ENCODE measurements around the gene SRMS. TPM values are rescaled to one million over a fixed set of nuclear protein-coding genes. Genes with fewer than 3 reads are reported as not detected.

SRMS gene
- total RNA-seq, 1 experiment from 2014 or later, result 3.2 TPM

- no peak overlapping the region for H3K4me3 ChIP-seq (replicated peaks in 1 of 2; ENCODE audit: low read depth in 1 of 2, low read length in 2 of 2)
- intact Hi-C loops (cut with micrococcal nuclease), result loop anchor here (5.0 kb wide), 1 partner anchor 115 kb away; the partner anchor contains the start of gene TNFRSF6B
- TF ChIP-seq POLR2A (IDR thresholded peaks at IDR 0.05; ENCODE audit: borderline replicate concordance, extremely low read depth, insufficient read depth, insufficient read length), result no peak
- no peak for TF ChIP-seq EZH2phosphoT487 (IDR thresholded peaks at IDR 0.05; ENCODE audit: borderline replicate concordance)
- no peak for TF ChIP-seq ZFX (IDR thresholded peaks at IDR 0.05)
- no peak for TF ChIP-seq SRF (IDR thresholded peaks at IDR 0.05; ENCODE audit: low read depth)
- TF ChIP-seq JUND (IDR thresholded peaks at IDR 0.05), result no peak
- TF ChIP-seq CEBPB (IDR thresholded peaks at IDR 0.05; ENCODE audit: low read depth), result no peak
- no peak for TF ChIP-seq YY1 (IDR thresholded peaks at IDR 0.05; ENCODE audit: extremely low read depth, insufficient replicate concordance, low read depth, low read length)
- no peak for TF ChIP-seq POLR2AphosphoS5 (IDR thresholded peaks at IDR 0.05; ENCODE audit: low read depth, low read length)
- no peak for TF ChIP-seq ZBTB33 (IDR thresholded peaks at IDR 0.05; ENCODE audit: extremely low read depth, insufficient replicate concordance, low read length)
- no peak for TF ChIP-seq FOSL1 (IDR thresholded peaks at IDR 0.05; ENCODE audit: low read depth)
- no peak for TF ChIP-seq SP1 (IDR thresholded peaks at IDR 0.05; ENCODE audit: low read depth)
- TF ChIP-seq EGR1 (IDR thresholded peaks at IDR 0.05; ENCODE audit: low read depth), result no peak
- no peak for TF ChIP-seq SIN3A (IDR thresholded peaks at IDR 0.05; ENCODE audit: low read depth)
- no peak for TF ChIP-seq REST (IDR thresholded peaks at IDR 0.05; ENCODE audit: low read depth)
- no peak for TF ChIP-seq ZNF274 (IDR thresholded peaks at IDR 0.05; ENCODE audit: low read depth, low read length)
- TF ChIP-seq ELF1 (IDR thresholded peaks at IDR 0.05; ENCODE audit: borderline replicate concordance, low read depth), result no peak
- no peak for TF ChIP-seq ATF3 (IDR thresholded peaks at IDR 0.05)
- no peak for TF ChIP-seq RAD21 (IDR thresholded peaks at IDR 0.05; ENCODE audit: low read depth)
- no peak overlapping the region for H2AFZ ChIP-seq (ENCODE audit: low read depth, low read length, poor library complexity, severe bottlenecking)
- ChIA-PET CTCF (interaction anchor here (1.4 kb wide), 1 partner anchor 9 kb away, joined by 3 read pairs; no protein-coding TSS in a partner anchor), RAD21 (ENCODE audit: low non-redundant PET in 1 of 2, low total read pairs in 2 of 2, uncharacterized antibody in 2 of 2, unreplicated experiment in 2 of 2) (no interaction called here), POLR2A (interaction anchor here (0.6 to 0.7 kb wide), 2 partner anchors 8 to 44 kb away, joined by 3 read pairs; partner anchors contain the start of gene HELZ2)
- ATAC-seq (no peak), DNase-seq (ENCODE audit: low read depth, low spot score) (no peak)
- no peaks in the 10 kb centered on the region for H3K9me2 ChIP-seq (ENCODE audit: insufficient read depth)
- BruUV-seq (replicated peaks), result no TSS peak
- H3K9ac ChIP-seq (ENCODE audit: low read length), result no peak overlapping the region
- no peak overlapping the region for H3K27ac ChIP-seq (ENCODE audit: low read depth, low read length)
- no peaks in the 10 kb centered on the region for H3K36me3 ChIP-seq (ENCODE audit: control insufficient read depth in 1 of 2, insufficient read depth in 2 of 2, low read length in 2 of 2)
- H3K4me2 ChIP-seq (ENCODE audit: low read length), result no peak overlapping the region
- no peaks in the 10 kb centered on the region for H3K9me3 ChIP-seq (ENCODE audit: control insufficient read depth in 1 of 2, insufficient read depth in 1 of 2, low read depth in 1 of 2, low read length in 2 of 2)
- H3K27me3 ChIP-seq (ENCODE audit: insufficient read depth, low read length), result no peaks in the 10 kb centered on the region
- H3K79me2 ChIP-seq (ENCODE audit: insufficient read depth, low read length), result no peaks in the 10 kb centered on the region
- no peaks in the 10 kb centered on the region for H4K20me1 ChIP-seq (ENCODE audit: insufficient read depth)
- peaks cover 0 to 8% of the 10 kb centered on the region in 2 experiments; a peak in 1 of 4 replicates for H3K4me1 ChIP-seq (ENCODE audit: control insufficient read depth in 1 of 2, insufficient read depth in 2 of 2, low read length in 2 of 2)
These were observed 35.0 kb upstream of the SRMS start for GRCh38 chr20:63582382-63583063.
